Measurements from ENCODE around the gene WWTR1. TPM values are rescaled to one million over a fixed set of nuclear protein-coding genes. Genes with fewer than 3 reads are reported as not detected.

WWTR1 gene
- total RNA-seq, 2 experiments from 2014 or later = 0.22 to 0.30 TPM

GRCh38 chr3:149481491-149481890 is 176.3 kb downstream of the WWTR1 start:
- H3K27ac Mint-ChIP-seq = no peak overlapping the region
- H3K4me3 Mint-ChIP-seq = no peak overlapping the region
- no peaks in the 10 kb centered on the region for H3K36me3 ChIP-seq (ENCODE audit: insufficient read depth, low read length)
- H3K9me3 ChIP-seq (ENCODE audit: control insufficient read depth in 1 of 2, insufficient read depth in 1 of 2, low read length in 2 of 2) = no peaks in the 10 kb centered on the region
- H3K36me3 Mint-ChIP-seq (ENCODE audit: low read depth) = no peaks in the 10 kb centered on the region
- no peaks in the 10 kb centered on the region for H3K27me3 ChIP-seq (ENCODE audit: control insufficient read depth in 1 of 2, insufficient read depth in 2 of 2, low read length in 2 of 2)
- no peaks in the 10 kb centered on the region for H3K9me3 Mint-ChIP-seq
- no peak for TF ChIP-seq CTCF (IDR thresholded peaks at IDR 0.05)
- peaks cover 13% of the 10 kb centered on the region for H3K27me3 Mint-ChIP-seq
- intact Hi-C loops (cut with DNase I, micrococcal nuclease) = no loop called here
- H3K27ac ChIP-seq (ENCODE audit: low read depth in 1 of 2, low read length in 2 of 2) = no peak overlapping the region
- DNase-seq (no peak), ATAC-seq (ENCODE audit: poor library complexity) (no peak)
- POLR2A ChIA-PET = no interaction called here
- H3K4me1 Mint-ChIP-seq (ENCODE audit: low read depth) = no peaks in the 10 kb centered on the region
- CTCF ChIA-PET = no interaction called here
- no peak overlapping the region for H3K4me3 ChIP-seq (ENCODE audit: low read length)
- H3K4me1 ChIP-seq (ENCODE audit: insufficient read depth, low read length) = no peaks in the 10 kb centered on the region

- Histone ChIP-seq H3K4me3 (ENCODE audit: low read length) (no peak overlapping the region), H3K4me1 (ENCODE audit: insufficient read depth, low read length) (no peaks in the 10 kb centered on the region), H3K36me3 (ENCODE audit: insufficient read depth, low read length) (no peaks in the 10 kb centered on the region), H3K27me3 (ENCODE audit: control insufficient read depth in 1 of 2, insufficient read depth in 2 of 2, low read length in 2 of 2) (no peaks in the 10 kb centered on the region), H3K9me3 (ENCODE audit: control insufficient read depth in 1 of 2, insufficient read depth in 1 of 2, low read length in 2 of 2) (no peaks in the 10 kb centered on the region), H3K27ac (ENCODE audit: low read depth in 1 of 2, low read length in 2 of 2) (no peak overlapping the region)
- H3K4me1 Mint-ChIP-seq (ENCODE audit: low read depth) = no peaks in the 10 kb centered on the region
- no peaks in the 10 kb centered on the region for H3K36me3 Mint-ChIP-seq (ENCODE audit: low read depth)
- H3K9me3 Mint-ChIP-seq = no peaks in the 10 kb centered on the region
- H3K27me3 Mint-ChIP-seq = peaks cover 13% of the 10 kb centered on the region
- ChIA-PET CTCF (no interaction called here), POLR2A (no interaction called here)
- no peak overlapping the region for H3K27ac Mint-ChIP-seq
- ATAC-seq (ENCODE audit: poor library complexity) = no peak
- intact Hi-C loops (cut with DNase I, micrococcal nuclease) = no loop called here
- no peak for DNase-seq
- H3K4me3 Mint-ChIP-seq = no peak overlapping the region
- TF ChIP-seq CTCF (IDR thresholded peaks at IDR 0.05) = no peak
These were observed 176.8 kb downstream of the WWTR1 start for GRCh38 chr3:149481056-149481455.

GRCh38 chr3:149480326-149481017 is 177.4 kb downstream of the WWTR1 start:
- Histone ChIP-seq H3K27ac (ENCODE audit: low read depth in 1 of 2, low read length in 2 of 2) (no peak overlapping the region), H3K9me3 (ENCODE audit: control insufficient read depth in 1 of 2, insufficient read depth in 1 of 2, low read length in 2 of 2) (no peaks in the 10 kb centered on the region), H3K27me3 (ENCODE audit: control insufficient read depth in 1 of 2, insufficient read depth in 2 of 2, low read length in 2 of 2) (peaks cover 0 to 2% of the 10 kb centered on the region in 2 experiments), H3K4me3 (ENCODE audit: low read length) (no peak overlapping the region), H3K4me1 (ENCODE audit: insufficient read depth, low read length) (no peaks in the 10 kb centered on the region), H3K36me3 (ENCODE audit: insufficient read depth, low read length) (no peaks in the 10 kb centered on the region)
- Mint-ChIP-seq H3K27me3 (peaks cover 13% of the 10 kb centered on the region), H3K9me3 (no peaks in the 10 kb centered on the region), H3K4me3 (no peak overlapping the region), H3K4me1 (ENCODE audit: low read depth) (no peaks in the 10 kb centered on the region), H3K27ac (no peak overlapping the region), H3K36me3 (ENCODE audit: low read depth) (no peaks in the 10 kb centered on the region)
- intact Hi-C loops (cut with DNase I, micrococcal nuclease) = no loop called here
- DNase-seq = peak in 5 of 14 experiments; percentile 3 to 47 (median 36)
- no peak for TF ChIP-seq CTCF (IDR thresholded peaks at IDR 0.05)
- ChIA-PET CTCF (no interaction called here), POLR2A (no interaction called here)
- no peak for ATAC-seq (ENCODE audit: poor library complexity)

Data from CD4-positive, alpha-beta T cell (primary cell).